NB4 (cell line): ENCODE results near the gene ACTC1.

Source experiments
- DNase-seq: peaks from one replicate; pipeline ENCODE4 v3.0.0; 2010; ENCODE audit warnings: low read depth
- H3K4me3 ChIP-seq: one replicate; pipeline ENCODE4 v1.5.1; 2011; ENCODE audit warnings: mild to moderate bottlenecking, low read depth, low read length, moderate library complexity
- CTCF ChIP-seq: IDR thresholded peaks from one replicate; pipeline ENCODE4 v1.5.1; 2012; ENCODE audit warnings: low read depth, low read length
- MAX ChIP-seq: IDR thresholded peaks from 2 replicates; pipeline ENCODE4 v1.6.1; 2011; ENCODE audit warnings: low read depth, low read length
- MYC ChIP-seq: IDR thresholded peaks from 2 replicates; pipeline ENCODE4 v1.6.1; 2011; ENCODE audit warnings: low read depth, low read length
- POLR2A ChIP-seq: IDR thresholded peaks from 2 replicates; pipeline ENCODE4 v1.6.1; 2011; ENCODE audit warnings: mild to moderate bottlenecking; ENCODE audit not compliant: insufficient read length; ENCODE audit errors: extremely low read depth

ACTC1 gene

GRCh38 chr15:34804113-34804512, 8.8 kb upstream of the ACTC1 start:
- DNase-seq, result no peak
- TF ChIP-seq MAX, result no peak
- no peak for TF ChIP-seq POLR2A
- no peak for TF ChIP-seq MYC
- TF ChIP-seq CTCF, result no peak
- H3K4me3 ChIP-seq, result no peak overlapping the region

GRCh38 chr15:34802803-34803750, 7.7 kb upstream of the ACTC1 start:
- no peak overlapping the region for H3K4me3 ChIP-seq
- no peak for DNase-seq
- TF ChIP-seq MYC (no peak), POLR2A (no peak), MAX (no peak), CTCF (no peak)

- no peak for DNase-seq
- TF ChIP-seq POLR2A (no peak), CTCF (no peak), MAX (no peak), MYC (no peak)
- H3K4me3 ChIP-seq, result no peak overlapping the region
Observed at GRCh38 chr15:34802371-34802770, 7.0 kb upstream of the ACTC1 start.

- no peak for DNase-seq
Observed at GRCh38 chr15:34799149-34800101, 4.1 kb upstream of the ACTC1 start.

More at GRCh38 chr15:34799149-34800101, 4.1 kb upstream of the ACTC1 start:
- no peak for TF ChIP-seq CTCF
- no peak for TF ChIP-seq MYC
- no peak for TF ChIP-seq POLR2A
- TF ChIP-seq MAX, result no peak
- H3K4me3 ChIP-seq, result no peak overlapping the region
